Stomach smooth muscle (tissue), 2 donors: ENCODE measurements around the gene HOXA2.

Source experiments
- H3K27ac ChIP-seq: one replicate; pipeline ENCODE4 v1.7.0; 2013; ENCODE audit warnings: mild to moderate bottlenecking, low read length, inconsistent platforms
- H3K27me3 ChIP-seq, 2 donors: one replicate each; pipeline ENCODE4 v1.7.0; 2013; ENCODE audit warnings: low read length in 2 of 2; ENCODE audit not compliant: insufficient read depth in 2 of 2, control insufficient read depth in 1 of 2
- H3K36me3 ChIP-seq, 2 donors: one replicate each; pipeline ENCODE4 v1.7.0; 2013; ENCODE audit warnings: low read length in 2 of 2; ENCODE audit not compliant: control insufficient read depth in 2 of 2, insufficient read depth in 2 of 2
- H3K4me1 ChIP-seq: one replicate; pipeline ENCODE4 v1.7.0; 2013; ENCODE audit warnings: low read length; ENCODE audit not compliant: control insufficient read depth, insufficient read depth
- H3K4me3 ChIP-seq, 2 donors: one replicate each; pipeline ENCODE4 v1.7.0; 2013; ENCODE audit warnings: low read length in 2 of 2
- H3K9ac ChIP-seq, 2 donors: one replicate each; pipeline ENCODE4 v1.7.0; 2013; ENCODE audit warnings: low read length in 2 of 2, mild to moderate bottlenecking in 1 of 2
- H3K9me3 ChIP-seq, 2 donors: one replicate each; pipeline ENCODE4 v1.7.0; 2013; ENCODE audit warnings: low read length in 2 of 2; ENCODE audit not compliant: control insufficient read depth in 2 of 2
- donor health status: healthy.
- donor health status: Pancreatic carcinoma.

Gene HOXA2

GRCh38 chr7:27080844-27081436 lies 21.5 kb downstream of the HOXA2 start:
- H3K4me3 ChIP-seq: no peak overlapping the region
- no peaks in the 10 kb centered on the region for H3K27me3 ChIP-seq
- H3K9me3 ChIP-seq: no peaks in the 10 kb centered on the region
- H3K36me3 ChIP-seq: no peaks in the 10 kb centered on the region
- no peak overlapping the region for H3K27ac ChIP-seq
- no peaks in the 10 kb centered on the region for H3K4me1 ChIP-seq
- no peak overlapping the region for H3K9ac ChIP-seq

DNA sequence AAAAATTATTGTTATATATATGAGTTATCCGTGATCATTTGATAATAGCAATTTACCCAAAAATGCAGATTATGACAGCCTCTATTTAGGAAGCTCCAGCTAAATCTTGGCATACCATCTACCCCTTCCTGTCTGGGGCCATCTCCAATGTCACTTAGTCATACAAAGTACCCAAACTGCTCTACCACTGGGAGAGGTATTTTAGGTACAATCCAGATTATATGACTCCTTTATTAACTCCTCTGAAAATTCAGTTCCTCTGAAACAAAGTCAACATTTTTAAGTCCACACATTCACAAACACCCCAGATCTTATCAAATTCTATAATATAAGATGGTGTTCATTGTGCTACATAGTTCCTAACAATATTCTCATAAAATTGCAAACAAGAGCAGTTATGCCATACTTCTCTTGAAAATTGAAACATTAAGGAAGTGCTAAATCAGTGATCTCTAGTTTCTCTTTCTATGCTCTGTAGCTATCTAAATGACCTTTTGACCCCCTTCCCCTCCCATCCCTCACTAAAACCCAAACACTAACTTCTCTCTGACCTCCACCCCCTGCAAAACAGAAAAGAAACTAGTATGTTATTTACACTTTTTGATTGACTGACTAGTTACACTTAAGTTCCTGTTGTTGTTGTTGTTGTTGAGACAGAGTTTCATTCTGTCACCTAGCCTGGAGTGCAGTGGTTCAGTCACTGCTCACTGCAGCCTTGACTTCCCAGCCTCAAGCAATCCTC lies 23.1 kb downstream of the HOXA2 start:
- no peaks in the 10 kb centered on the region for H3K27me3 ChIP-seq
- no peaks in the 10 kb centered on the region for H3K36me3 ChIP-seq
- H3K4me1 ChIP-seq: no peaks in the 10 kb centered on the region
- H3K4me3 ChIP-seq: no peak overlapping the region
- no peak overlapping the region for H3K27ac ChIP-seq
- no peak overlapping the region for H3K9ac ChIP-seq
- H3K9me3 ChIP-seq: no peaks in the 10 kb centered on the region

DNA sequence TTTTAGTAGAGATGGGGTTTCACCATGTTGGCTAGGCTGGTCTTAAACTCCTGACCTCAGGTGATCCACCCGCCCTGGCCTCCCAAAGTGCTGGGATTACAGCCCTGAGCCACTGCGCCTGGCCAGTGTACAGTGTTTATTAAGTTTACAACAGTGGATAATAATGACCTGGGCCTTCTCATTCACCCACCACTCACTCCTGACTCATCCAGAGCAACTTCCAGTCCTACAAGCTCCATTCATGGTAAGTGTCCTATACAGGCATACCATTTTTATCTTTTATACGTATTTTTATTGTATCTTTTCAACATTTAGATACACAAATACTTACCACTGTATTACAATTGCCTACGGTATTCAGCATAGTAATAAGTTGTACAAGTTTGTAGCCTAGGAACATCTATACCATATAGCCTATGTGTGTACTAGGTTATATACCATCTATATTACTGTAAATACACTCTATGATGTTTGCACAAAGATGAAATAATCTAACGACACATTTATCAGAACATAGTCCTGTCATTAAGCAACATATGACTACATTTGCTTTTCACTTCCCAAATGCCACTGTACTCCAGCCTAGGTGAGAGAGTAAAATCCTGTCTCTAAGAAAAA lies 23.8 kb downstream of the HOXA2 start:
- Histone ChIP-seq H3K9ac (no peak overlapping the region), H3K4me1 (no peaks in the 10 kb centered on the region), H3K36me3 (no peaks in the 10 kb centered on the region), H3K9me3 (no peaks in the 10 kb centered on the region), H3K27ac (no peak overlapping the region), H3K4me3 (no peak overlapping the region), H3K27me3 (no peaks in the 10 kb centered on the region)

DNA sequence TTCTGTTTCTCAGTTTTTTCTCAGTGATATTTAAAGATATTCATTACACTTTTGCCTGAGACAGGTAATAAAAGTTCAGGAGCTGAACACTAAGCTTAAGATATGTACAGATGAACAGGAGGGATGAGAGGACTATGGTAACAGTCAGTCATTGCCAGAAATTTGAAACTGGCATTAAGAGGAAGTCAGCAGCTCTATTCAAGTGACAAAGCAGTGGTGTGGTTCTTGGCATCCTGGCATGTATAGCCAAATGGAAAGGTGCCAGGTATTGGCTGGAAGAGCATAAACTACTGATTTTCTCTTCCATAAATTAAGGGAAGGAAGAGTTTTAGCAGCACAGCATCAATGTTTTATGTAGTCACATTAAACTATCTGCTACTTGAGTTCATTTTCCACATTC lies 29.4 kb downstream of the HOXA2 start:
- no peaks in the 10 kb centered on the region for H3K27me3 ChIP-seq

GRCh38 chr7:27071622-27072390 lies 30.7 kb downstream of the HOXA2 start:
- no peak overlapping the region for H3K4me3 ChIP-seq
- H3K9ac ChIP-seq: no peak overlapping the region

More for the DNA sequence above, 29.4 kb downstream of the HOXA2 start:
- no peak overlapping the region for H3K9ac ChIP-seq
- H3K4me3 ChIP-seq: no peak overlapping the region
- H3K4me1 ChIP-seq: no peaks in the 10 kb centered on the region
- no peak overlapping the region for H3K27ac ChIP-seq
- no peaks in the 10 kb centered on the region for H3K9me3 ChIP-seq
- no peaks in the 10 kb centered on the region for H3K36me3 ChIP-seq

GRCh38 chr7:27068259-27068658 lies 34.2 kb downstream of the HOXA2 start:
- Histone ChIP-seq H3K36me3 (no peaks in the 10 kb centered on the region), H3K4me1 (no peaks in the 10 kb centered on the region), H3K27ac (no peak overlapping the region), H3K9ac (no peak overlapping the region), H3K9me3 (no peaks in the 10 kb centered on the region), H3K4me3 (no peak overlapping the region), H3K27me3 (no peaks in the 10 kb centered on the region)

More at GRCh38 chr7:27071622-27072390, 30.7 kb downstream of the HOXA2 start:
- H3K27me3 ChIP-seq: no peaks in the 10 kb centered on the region
- H3K9me3 ChIP-seq: no peaks in the 10 kb centered on the region
- H3K36me3 ChIP-seq: no peaks in the 10 kb centered on the region
- H3K4me1 ChIP-seq: no peaks in the 10 kb centered on the region
- H3K27ac ChIP-seq: no peak overlapping the region

DNA sequence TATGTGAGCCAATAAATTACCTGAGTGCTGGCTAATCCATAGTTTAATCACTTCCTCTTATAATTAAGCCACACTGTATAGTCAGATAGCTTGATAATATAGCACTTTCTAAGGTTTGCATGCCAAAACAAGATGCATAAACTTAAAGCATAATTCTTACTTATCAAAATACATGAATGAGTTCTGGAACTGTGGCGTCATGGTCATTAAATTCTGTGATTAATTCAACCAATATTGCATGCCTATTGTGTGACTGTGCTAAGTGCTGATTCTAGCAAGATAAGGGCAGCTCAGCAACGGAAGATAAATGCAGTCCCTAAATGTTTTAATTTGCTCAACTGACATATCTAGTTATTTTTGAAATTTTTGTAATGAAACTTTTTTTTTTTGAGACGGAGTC lies 36.3 kb downstream of the HOXA2 start:
- Histone ChIP-seq H3K27ac (no peak overlapping the region), H3K4me1 (no peaks in the 10 kb centered on the region), H3K27me3 (no peaks in the 10 kb centered on the region), H3K4me3 (no peak overlapping the region), H3K36me3 (no peaks in the 10 kb centered on the region), H3K9me3 (no peaks in the 10 kb centered on the region), H3K9ac (no peak overlapping the region)

DNA sequence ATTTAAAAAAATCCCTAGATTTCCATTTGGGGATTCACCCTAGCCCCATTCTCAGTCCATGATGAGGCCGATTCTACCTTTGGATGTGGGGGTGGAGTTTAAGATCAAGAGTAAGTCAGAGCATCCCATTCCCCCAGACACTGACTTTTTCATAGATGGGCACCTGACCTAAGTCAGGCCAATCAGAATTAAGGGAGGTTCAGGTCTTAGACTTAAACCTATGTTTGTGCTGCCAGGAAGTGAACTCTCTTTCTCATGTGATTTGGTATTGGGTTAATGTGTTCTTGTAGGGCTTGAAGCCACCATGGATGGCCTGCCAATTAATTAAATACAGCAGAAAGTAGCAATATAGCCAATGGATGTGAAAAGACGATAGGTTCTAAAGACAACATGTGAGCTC lies 36.8 kb downstream of the HOXA2 start:
- no peaks in the 10 kb centered on the region for H3K9me3 ChIP-seq
- no peak overlapping the region for H3K4me3 ChIP-seq
- no peak overlapping the region for H3K9ac ChIP-seq
- no peaks in the 10 kb centered on the region for H3K36me3 ChIP-seq
- H3K4me1 ChIP-seq: no peaks in the 10 kb centered on the region
- no peak overlapping the region for H3K27ac ChIP-seq
- H3K27me3 ChIP-seq: no peaks in the 10 kb centered on the region

- H3K4me1 ChIP-seq: no peaks in the 10 kb centered on the region
- no peaks in the 10 kb centered on the region for H3K9me3 ChIP-seq
- no peak overlapping the region for H3K9ac ChIP-seq
- no peak overlapping the region for H3K27ac ChIP-seq
- H3K27me3 ChIP-seq: no peaks in the 10 kb centered on the region
- no peak overlapping the region for H3K4me3 ChIP-seq
- H3K36me3 ChIP-seq: no peaks in the 10 kb centered on the region
These were observed 37.8 kb downstream of the HOXA2 start for GRCh38 chr7:27064661-27065060.

GRCh38 chr7:27064159-27064558 lies 38.3 kb downstream of the HOXA2 start:
- Histone ChIP-seq H3K4me3 (no peak overlapping the region), H3K27ac (no peak overlapping the region), H3K9ac (no peak overlapping the region), H3K27me3 (no peaks in the 10 kb centered on the region), H3K9me3 (no peaks in the 10 kb centered on the region), H3K4me1 (no peaks in the 10 kb centered on the region), H3K36me3 (no peaks in the 10 kb centered on the region)
